Measurements from ENCODE around the gene BAK1. TPM values are rescaled to one million over a fixed set of nuclear protein-coding genes. Genes with fewer than 3 reads are reported as not detected.
A peak's percentile ranks its signal among the peaks of the same experiment; 100 is the strongest.

Gene BAK1
- total RNA-seq, 1 experiment from 2014 or later: 18.9 TPM

DNA sequence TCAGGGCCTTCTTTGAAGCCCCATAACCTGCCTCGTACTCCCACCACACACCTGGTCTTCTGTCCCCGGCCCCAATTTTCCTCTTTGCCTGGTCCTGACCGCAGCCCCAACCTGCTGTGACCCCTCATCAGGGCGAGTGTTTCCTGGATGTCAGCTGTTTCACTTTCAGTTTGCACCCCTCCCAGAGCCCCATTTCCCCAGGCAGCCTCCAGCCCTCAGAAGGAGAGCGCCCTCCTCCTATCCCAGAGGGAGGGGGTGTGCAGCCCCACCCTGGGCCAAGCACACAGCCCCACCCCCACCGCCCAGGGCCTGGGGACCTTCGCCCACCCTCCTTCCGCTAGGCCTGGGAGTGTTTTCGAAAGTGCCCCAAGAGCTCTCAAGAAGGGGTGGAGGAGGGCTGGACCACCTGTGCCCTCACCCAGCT, 1.5 kb downstream of the BAK1 start:
- H3K9ac ChIP-seq (ENCODE audit: low read length): peak overlapping the region; percentile 94
- no TSS peak for BruUV-seq (replicated peaks)
- peaks cover 28% of the 10 kb centered on the region for H3K79me2 ChIP-seq (ENCODE audit: insufficient read depth, low read length)
- ATAC-seq (no peak), DNase-seq (ENCODE audit: low read depth, low spot score) (no peak)
- no peaks in the 10 kb centered on the region for H4K20me1 ChIP-seq (ENCODE audit: insufficient read depth)
- ChIA-PET CTCF (interaction anchor here (3.1 kb wide), 1 partner anchor 11 kb away, joined by 13 read pairs; no protein-coding TSS in a partner anchor), POLR2A (interaction anchor here (0.6 kb wide), 1 partner anchor 11 kb away, joined by 3 read pairs; no protein-coding TSS in a partner anchor), RAD21 (ENCODE audit: low non-redundant PET in 1 of 2, low total read pairs in 2 of 2, uncharacterized antibody in 2 of 2, unreplicated experiment in 2 of 2) (no interaction called here)
- no peak overlapping the region for H2AFZ ChIP-seq (ENCODE audit: low read depth, low read length, poor library complexity, severe bottlenecking)
- H3K9me2 ChIP-seq (ENCODE audit: insufficient read depth): no peaks in the 10 kb centered on the region
- H3K4me1 ChIP-seq (ENCODE audit: control insufficient read depth in 1 of 2, insufficient read depth in 2 of 2, low read length in 2 of 2): peaks cover 16 to 33% of the 10 kb centered on the region in 2 experiments; a peak in 3 of 4 replicates
- peak overlapping the region; percentile 90 to 97 for H3K4me3 ChIP-seq (replicated peaks in 1 of 2; ENCODE audit: low read depth in 1 of 2, low read length in 2 of 2)
- intact Hi-C loops (cut with micrococcal nuclease): no loop called here
- peak overlapping the region; percentile 96 for H3K4me2 ChIP-seq (ENCODE audit: low read length)
- TF ChIP-seq JUND (IDR thresholded peaks at IDR 0.05) (no peak), EZH2 (IDR thresholded peaks at IDR 0.05) (no peak)
- TF ChIP-seq, protein P1, sequence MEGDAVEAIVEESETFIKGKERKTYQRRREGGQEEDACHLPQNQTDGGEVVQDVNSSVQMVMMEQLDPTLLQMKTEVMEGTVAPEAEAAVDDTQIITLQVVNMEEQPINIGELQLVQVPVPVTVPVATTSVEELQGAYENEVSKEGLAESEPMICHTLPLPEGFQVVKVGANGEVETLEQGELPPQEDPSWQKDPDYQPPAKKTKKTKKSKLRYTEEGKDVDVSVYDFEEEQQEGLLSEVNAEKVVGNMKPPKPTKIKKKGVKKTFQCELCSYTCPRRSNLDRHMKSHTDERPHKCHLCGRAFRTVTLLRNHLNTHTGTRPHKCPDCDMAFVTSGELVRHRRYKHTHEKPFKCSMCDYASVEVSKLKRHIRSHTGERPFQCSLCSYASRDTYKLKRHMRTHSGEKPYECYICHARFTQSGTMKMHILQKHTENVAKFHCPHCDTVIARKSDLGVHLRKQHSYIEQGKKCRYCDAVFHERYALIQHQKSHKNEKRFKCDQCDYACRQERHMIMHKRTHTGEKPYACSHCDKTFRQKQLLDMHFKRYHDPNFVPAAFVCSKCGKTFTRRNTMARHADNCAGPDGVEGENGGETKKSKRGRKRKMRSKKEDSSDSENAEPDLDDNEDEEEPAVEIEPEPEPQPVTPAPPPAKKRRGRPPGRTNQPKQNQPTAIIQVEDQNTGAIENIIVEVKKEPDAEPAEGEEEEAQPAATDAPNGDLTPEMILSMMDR (IDR thresholded peaks at IDR 0.05 in 2 of 3, conservative IDR thresholded peaks at IDR 0.05 in 1 of 3; ENCODE audit: borderline replicate concordance in 1 of 3, insufficient read depth in 1 of 3, low read depth in 2 of 3, low read length in 2 of 3): no peak
- H3K27me3 ChIP-seq (ENCODE audit: insufficient read depth, low read length): no peaks in the 10 kb centered on the region
- H3K27ac ChIP-seq (ENCODE audit: low read depth, low read length): peak overlapping the region; percentile 75; the same call in 1 of the 2 replicates
- H3K36me3 ChIP-seq (ENCODE audit: control insufficient read depth in 1 of 2, insufficient read depth in 2 of 2, low read length in 2 of 2): peaks cover 13 to 24% of the 10 kb centered on the region in 2 experiments
- H3K9me3 ChIP-seq (ENCODE audit: control insufficient read depth in 1 of 2, insufficient read depth in 1 of 2, low read depth in 1 of 2, low read length in 2 of 2): no peaks in the 10 kb centered on the region

DNA sequence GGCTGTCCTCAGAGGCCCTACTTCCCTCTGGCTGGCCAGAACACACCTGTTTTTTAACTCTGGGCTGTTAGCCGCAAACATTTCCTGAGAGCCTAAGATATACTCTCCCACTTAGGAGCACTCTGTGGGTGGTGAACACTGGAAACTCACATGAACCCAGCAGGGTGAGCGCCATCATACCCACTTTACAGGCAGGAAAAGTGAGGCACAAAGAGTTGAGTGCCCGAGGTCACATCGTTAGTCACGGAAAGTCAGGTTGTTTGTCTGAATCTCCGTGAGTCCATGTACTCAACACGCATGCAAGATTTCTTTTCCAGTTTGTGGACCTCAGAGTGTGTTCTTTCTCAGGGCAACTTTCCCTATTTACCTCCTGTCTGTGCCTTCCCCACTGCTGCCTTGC, 1.9 kb downstream of the BAK1 start:
- Histone ChIP-seq H3K4me1 (ENCODE audit: control insufficient read depth in 1 of 2, insufficient read depth in 2 of 2, low read length in 2 of 2) (peaks cover 16 to 28% of the 10 kb centered on the region in 2 experiments; a peak in 3 of 4 replicates), H3K27me3 (ENCODE audit: insufficient read depth, low read length) (no peaks in the 10 kb centered on the region), H3K9me2 (ENCODE audit: insufficient read depth) (no peaks in the 10 kb centered on the region), H3K27ac (ENCODE audit: low read depth, low read length) (peak overlapping the region; percentile 75; the same call in 1 of the 2 replicates), H3K4me3 (replicated peaks in 1 of 2; ENCODE audit: low read depth in 1 of 2, low read length in 2 of 2) (no peak overlapping the region), H3K4me2 (ENCODE audit: low read length) (peak overlapping the region; percentile 96), H2AFZ (ENCODE audit: low read depth, low read length, poor library complexity, severe bottlenecking) (no peak overlapping the region), H3K9ac (ENCODE audit: low read length) (no peak overlapping the region), H3K36me3 (ENCODE audit: control insufficient read depth in 1 of 2, insufficient read depth in 2 of 2, low read length in 2 of 2) (peaks cover 13 to 24% of the 10 kb centered on the region in 2 experiments), H3K9me3 (ENCODE audit: control insufficient read depth in 1 of 2, insufficient read depth in 1 of 2, low read depth in 1 of 2, low read length in 2 of 2) (no peaks in the 10 kb centered on the region), H3K79me2 (ENCODE audit: insufficient read depth, low read length) (peaks cover 28% of the 10 kb centered on the region), H4K20me1 (ENCODE audit: insufficient read depth) (no peaks in the 10 kb centered on the region)
- no peak for ATAC-seq
- no peak for TF ChIP-seq ZNF274 (IDR thresholded peaks at IDR 0.05; ENCODE audit: low read depth, low read length)
- no peak for TF ChIP-seq CEBPB (IDR thresholded peaks at IDR 0.05; ENCODE audit: low read depth)
- TF ChIP-seq, protein P2, sequence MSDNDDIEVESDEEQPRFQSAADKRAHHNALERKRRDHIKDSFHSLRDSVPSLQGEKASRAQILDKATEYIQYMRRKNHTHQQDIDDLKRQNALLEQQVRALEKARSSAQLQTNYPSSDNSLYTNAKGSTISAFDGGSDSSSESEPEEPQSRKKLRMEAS (IDR thresholded peaks at IDR 0.05): no peak
- TF ChIP-seq TCF7L2 (IDR thresholded peaks at IDR 0.05; ENCODE audit: borderline replicate concordance, extremely low read depth, insufficient read depth, insufficient read length): no peak
- TF ChIP-seq JUND (IDR thresholded peaks at IDR 0.05): no peak
- TF ChIP-seq YY1 (IDR thresholded peaks at IDR 0.05; ENCODE audit: extremely low read depth, insufficient replicate concordance, low read depth, low read length): no peak
- TF ChIP-seq POLR2AphosphoS5 (IDR thresholded peaks at IDR 0.05; ENCODE audit: low read depth, low read length): no peak
- TF ChIP-seq SIN3A (IDR thresholded peaks at IDR 0.05; ENCODE audit: low read depth): no peak
- POLR2A ChIA-PET: no interaction called here
- BruUV-seq (replicated peaks): no TSS peak
- CTCF ChIA-PET: no interaction called here
- no peak for DNase-seq (ENCODE audit: low read depth, low spot score)
- intact Hi-C loops (cut with micrococcal nuclease): no loop called here
- RAD21 ChIA-PET (ENCODE audit: low non-redundant PET in 1 of 2, low total read pairs in 2 of 2, uncharacterized antibody in 2 of 2, unreplicated experiment in 2 of 2): no interaction called here

Measured in HCT116 (cell line).